Measurements from ENCODE around the gene ADAD1.

The ADAD1 gene

GRCh38 chr4:122458625-122459024 lies 79.8 kb downstream of the ADAD1 start:
- Histone ChIP-seq H3K4me3 (ENCODE audit: low read depth, low read length) (peak overlapping the region; percentile 44), H3K9me3 (no peaks in the 10 kb centered on the region), H3K4me1 (no peaks in the 10 kb centered on the region), H3K27me3 (no peaks in the 10 kb centered on the region), H3K36me3 (no peaks in the 10 kb centered on the region)
- TF ChIP-seq CTCF (IDR thresholded peaks at IDR 0.05; ENCODE audit: low read depth, low read length): no peak
- DNase-seq: no peak

GRCh38 chr4:122469457-122469856 lies 90.6 kb downstream of the ADAD1 start:
- Histone ChIP-seq H3K4me3 (ENCODE audit: low read depth, low read length) (no peak overlapping the region), H3K36me3 (no peaks in the 10 kb centered on the region), H3K27me3 (no peaks in the 10 kb centered on the region), H3K4me1 (no peaks in the 10 kb centered on the region), H3K9me3 (no peaks in the 10 kb centered on the region)
- DNase-seq: no peak
- no peak for TF ChIP-seq CTCF (IDR thresholded peaks at IDR 0.05; ENCODE audit: low read depth, low read length)

GRCh38 chr4:122475233-122475632 lies 96.4 kb downstream of the ADAD1 start:
- no peaks in the 10 kb centered on the region for H3K4me1 ChIP-seq
- no peak for TF ChIP-seq CTCF (IDR thresholded peaks at IDR 0.05; ENCODE audit: low read depth, low read length)

GRCh38 chr4:122476126-122476525 lies 97.3 kb downstream of the ADAD1 start:
- Histone ChIP-seq H3K4me3 (ENCODE audit: low read depth, low read length) (no peak overlapping the region), H3K9me3 (no peaks in the 10 kb centered on the region), H3K27me3 (no peaks in the 10 kb centered on the region), H3K4me1 (no peaks in the 10 kb centered on the region), H3K36me3 (no peaks in the 10 kb centered on the region)
- no peak for DNase-seq
- TF ChIP-seq CTCF (IDR thresholded peaks at IDR 0.05; ENCODE audit: low read depth, low read length): no peak

More at GRCh38 chr4:122475233-122475632, 96.4 kb downstream of the ADAD1 start:
- Histone ChIP-seq H3K4me3 (ENCODE audit: low read depth, low read length) (no peak overlapping the region), H3K36me3 (no peaks in the 10 kb centered on the region), H3K27me3 (no peaks in the 10 kb centered on the region), H3K9me3 (no peaks in the 10 kb centered on the region)
- DNase-seq: no peak

- TF ChIP-seq CTCF (IDR thresholded peaks at IDR 0.05; ENCODE audit: low read depth, low read length): no peak
- Histone ChIP-seq H3K27me3 (no peaks in the 10 kb centered on the region), H3K36me3 (no peaks in the 10 kb centered on the region), H3K4me1 (no peaks in the 10 kb centered on the region), H3K9me3 (no peaks in the 10 kb centered on the region), H3K4me3 (ENCODE audit: low read depth, low read length) (no peak overlapping the region)
- DNase-seq: no peak
Measured at GRCh38 chr4:122476745-122477144, 97.9 kb downstream of the ADAD1 start.
